Mucosa of descending colon (tissue), 3 donors: ENCODE data around the gene NAA60. TPM values are rescaled to one million over a fixed set of nuclear protein-coding genes. Genes with fewer than 3 reads are reported as not detected.

Experiments
- ATAC-seq: fragments of 200-7000 bp; cut with Tn5 transposase; one replicate; pipeline ENCODE4 v1.9.1; 2020; ENCODE audit warnings: mild to moderate bottlenecking, moderate library complexity
- DNase-seq, 3 donors: peaks; one replicate each; pipeline ENCODE4 v3.0.0-alpha.2; 2020
- H3K36me3 ChIP-seq: fragments of 200-600 bp; one replicate; pipeline ENCODE4 v1.8.0; 2021; ENCODE audit warnings: low read depth, mild to moderate bottlenecking
- H3K4me1 ChIP-seq: fragments of 200-600 bp; one replicate; pipeline ENCODE4 v1.8.0; 2021; ENCODE audit warnings: low read depth, mild to moderate bottlenecking
- H3K4me3 ChIP-seq: fragments of 200-600 bp; one replicate; pipeline ENCODE4 v1.8.0; 2021; ENCODE audit warnings: mild to moderate bottlenecking
- H3K9me3 ChIP-seq: fragments of 200-600 bp; one replicate; pipeline ENCODE4 v1.8.0; 2021; ENCODE audit warnings: mild to moderate bottlenecking
- CTCF ChIP-seq: fragments of 200-600 bp; IDR thresholded peaks from one replicate; pipeline ENCODE4 v1.8.0; 2022; ENCODE audit warnings: antibody characterized with exemption, mild to moderate bottlenecking
- intact Hi-C, 2 donors: fragments of 100-400 bp; cut with DNase I in 1 of 2; cut with micrococcal nuclease in 1 of 2; formaldehyde crosslinking; loops; one replicate each; pipeline versions ENCODE4 v1.11.0 to v1.11.1; 2022; cut with DNase I, micrococcal nuclease
- total RNA-seq, 3 donors: library from RNA; stranded (reverse); fragmentation: NEBNext Ultra II Directional in 2 of 3; extraction: Animal tissue kit (Norgen Biotek cat#: 25700) in 2 of 3; gene quantifications; one replicate each; pipeline versions ENCODE4 v1.2.1 to v1.2.4, GENCODE V29; 2021 to 2023
- donor health status: DM: no; HTN: no; CAD: no; lungs with moderate emphysema.
- donor health status: DM: no; HTN: no; CAD: no.
- donor health status: DM: no; HTN: yes; CAD: no.

The NAA60 gene
- total RNA-seq, 3 donors from 2014 or later: 72.2 to 94.7 (median 83.3) TPM

- intact Hi-C loops: no loop called here
- peak; percentile 68 for ATAC-seq
Observed at GRCh38 chr16:3458852-3459361, 15.4 kb downstream of the NAA60 start.

GRCh38 chr16:3459401-3460090 lies 16.1 kb downstream of the NAA60 start:
- Histone ChIP-seq H3K4me3 (no peak overlapping the region), H3K9me3 (no peaks in the 10 kb centered on the region), H3K36me3 (no peaks in the 10 kb centered on the region), H3K4me1 (peaks cover 46% of the 10 kb centered on the region)
- ATAC-seq (no peak), DNase-seq (no peak)
- no peak for TF ChIP-seq CTCF
- intact Hi-C loops: no loop called here

More at GRCh38 chr16:3458852-3459361, 15.4 kb downstream of the NAA60 start:
- Histone ChIP-seq H3K36me3 (no peaks in the 10 kb centered on the region), H3K4me3 (peak overlapping the region; percentile 97), H3K9me3 (no peaks in the 10 kb centered on the region), H3K4me1 (peaks cover 46% of the 10 kb centered on the region)
- peak in 1 of 3 donors; percentile 77 for DNase-seq
- no peak for TF ChIP-seq CTCF

- TF ChIP-seq CTCF: no peak
- Histone ChIP-seq H3K9me3 (no peaks in the 10 kb centered on the region), H3K4me3 (no peak overlapping the region), H3K4me1 (peaks cover 46% of the 10 kb centered on the region), H3K36me3 (no peaks in the 10 kb centered on the region)
- no peak for ATAC-seq
- DNase-seq: no peak
- intact Hi-C loops: no loop called here
Observed at GRCh38 chr16:3460121-3460520, 16.6 kb downstream of the NAA60 start.

GRCh38 chr16:3460585-3460984 lies 17.1 kb downstream of the NAA60 start:
- Histone ChIP-seq H3K36me3 (no peaks in the 10 kb centered on the region), H3K9me3 (no peaks in the 10 kb centered on the region), H3K4me3 (no peak overlapping the region), H3K4me1 (peaks cover 45% of the 10 kb centered on the region)
- no peak for TF ChIP-seq CTCF
- intact Hi-C loops: no loop called here
- ATAC-seq (no peak), DNase-seq (no peak)

GRCh38 chr16:3461151-3461550 lies 17.7 kb downstream of the NAA60 start:
- H3K4me1 ChIP-seq: peaks cover 41% of the 10 kb centered on the region
- intact Hi-C loops: no loop called here
- DNase-seq: no peak

More at GRCh38 chr16:3461151-3461550, 17.7 kb downstream of the NAA60 start:
- no peak for TF ChIP-seq CTCF
- Histone ChIP-seq H3K36me3 (no peaks in the 10 kb centered on the region), H3K9me3 (no peaks in the 10 kb centered on the region), H3K4me3 (no peak overlapping the region)
- no peak for ATAC-seq
